HG03558 (cell line): ENCODE measurements around the gene FBH1.
"Not testable (repeated sequence)": the region's sequence is repeated elsewhere in the genome, so short reads cannot be mapped to it uniquely, and the experiment has no call there.

ENCODE experiments used
- ATAC-seq: cut with Tn5 transposase; IDR thresholded peaks from one replicate; pipeline ENCODE4 v1.9.1; 2021; ENCODE audit warnings: moderate number of reproducible peaks; ENCODE audit not compliant: unreplicated experiment; ENCODE audit errors: extremely low read depth

FBH1 gene

DNA sequence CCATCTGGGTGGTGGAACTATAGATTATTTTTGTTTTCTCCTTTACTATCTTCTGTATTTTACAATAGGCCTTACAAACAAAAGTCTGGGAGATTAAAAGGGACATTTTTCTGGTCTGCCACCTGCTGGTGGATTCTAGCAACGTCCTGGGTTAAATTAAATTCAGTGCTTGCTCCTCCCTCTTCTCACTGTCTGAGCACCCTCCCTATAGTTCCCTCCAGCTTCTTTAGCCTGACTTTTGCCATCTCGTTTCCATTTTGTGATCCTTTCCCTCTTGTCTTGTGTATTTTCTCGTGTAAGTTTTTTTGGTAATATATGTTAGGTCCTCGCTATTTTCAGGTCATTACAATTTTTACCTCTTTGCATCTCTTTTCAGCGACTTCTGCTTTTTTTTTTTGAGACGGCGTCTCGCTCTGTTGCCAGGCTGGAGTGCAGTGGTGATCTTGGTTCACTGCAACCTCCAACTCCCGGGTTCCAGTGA, 16.5 kb upstream of the FBH1 start:
- ATAC-seq: no peak

DNA sequence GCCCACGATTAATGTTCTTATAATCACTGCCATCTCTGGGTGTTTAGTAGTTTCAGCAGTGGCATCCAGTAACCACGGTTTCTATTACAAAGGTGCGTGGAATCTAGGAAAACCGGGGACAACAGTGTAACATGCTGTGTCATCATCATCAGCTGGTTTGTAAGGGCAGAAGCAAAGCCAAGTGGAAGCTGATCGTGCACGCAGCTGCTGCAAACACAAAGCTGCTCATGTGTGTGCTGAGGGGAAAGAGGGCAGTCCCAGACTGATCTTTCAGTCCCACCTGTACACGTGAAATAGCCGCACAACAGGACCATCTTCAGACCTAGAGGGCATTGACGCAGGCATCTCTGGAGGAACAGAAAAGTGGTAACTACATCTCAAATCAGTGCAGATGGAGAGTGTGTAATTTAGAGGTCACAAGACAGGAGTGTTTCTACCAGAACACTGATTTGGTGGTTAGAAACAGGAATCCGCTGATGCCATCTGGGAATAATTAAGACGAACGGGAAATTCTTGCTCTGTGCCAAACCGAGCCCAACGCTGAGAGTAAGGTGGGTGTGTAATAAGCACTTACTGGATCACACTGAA, 13.8 kb upstream of the FBH1 start:
- no peak for ATAC-seq

- not testable (repeated sequence) for ATAC-seq
Observed at GRCh38 chr10:5877041-5877440, 13.0 kb upstream of the FBH1 start.

DNA sequence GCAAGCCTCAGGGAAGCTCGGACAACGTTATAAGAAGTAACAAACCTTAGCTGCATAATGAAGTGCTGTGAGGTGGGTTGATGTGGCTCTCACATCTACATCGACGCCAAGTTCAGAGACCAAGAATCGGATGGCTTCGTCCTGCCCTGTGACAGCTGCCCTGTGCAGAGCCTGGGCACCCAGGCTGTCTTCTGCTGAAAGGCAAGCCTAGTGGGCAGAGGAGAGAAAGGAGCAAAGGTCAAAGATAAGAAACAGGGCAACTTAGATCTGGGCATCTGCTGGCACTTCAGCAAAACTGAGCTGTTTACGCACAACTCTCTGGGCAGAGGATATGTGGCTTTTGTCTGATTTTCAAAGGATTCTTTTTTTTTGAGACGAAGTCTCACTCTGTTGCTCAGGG, 7.1 kb upstream of the FBH1 start:
- ATAC-seq: no peak

GRCh38 chr10:5885619-5886018, 4.4 kb upstream of the FBH1 start:
- ATAC-seq: no peak

DNA sequence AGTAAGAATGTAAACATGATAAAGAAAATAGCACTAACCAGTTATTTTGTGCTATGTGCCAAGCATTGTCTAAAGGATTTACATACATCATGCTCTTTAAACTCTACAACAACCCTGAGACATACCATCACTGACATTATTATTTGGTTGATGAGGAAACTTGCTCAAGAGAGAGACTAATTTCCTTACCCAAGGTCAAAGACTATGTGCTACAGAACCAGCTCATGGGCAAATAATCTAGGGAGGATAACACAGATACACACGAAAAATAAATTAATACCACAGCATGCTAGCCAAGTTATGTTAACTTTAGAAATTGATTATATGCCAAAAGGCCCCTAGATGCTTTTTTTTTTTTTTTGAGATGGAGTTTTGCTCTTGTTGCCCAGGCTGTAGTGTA, 3.0 kb upstream of the FBH1 start:
- ATAC-seq: no peak

GRCh38 chr10:5887641-5888040, 2.4 kb upstream of the FBH1 start:
- no peak for ATAC-seq

DNA sequence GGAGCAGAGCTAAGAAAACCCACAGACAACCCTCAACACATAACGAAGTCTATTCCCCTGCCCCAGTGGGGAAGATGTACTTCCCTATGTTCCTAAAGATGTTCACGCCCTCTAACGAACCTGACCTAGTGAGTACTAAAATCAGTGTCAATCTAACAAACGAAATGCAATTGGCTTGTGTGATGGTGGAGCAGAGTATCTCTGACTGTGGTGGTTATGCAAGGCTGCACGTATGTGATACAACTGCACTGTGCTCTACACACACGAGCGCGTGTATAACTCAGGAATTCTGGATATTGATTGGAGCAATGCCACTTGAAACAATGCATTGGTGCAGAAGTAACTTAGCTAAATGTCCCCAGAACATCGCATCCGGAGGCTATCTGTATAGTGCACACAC, 1.7 kb upstream of the FBH1 start:
- ATAC-seq: no peak

GRCh38 chr10:5888843-5889623, 1.0 kb upstream of the FBH1 start:
- no peak for ATAC-seq

DNA sequence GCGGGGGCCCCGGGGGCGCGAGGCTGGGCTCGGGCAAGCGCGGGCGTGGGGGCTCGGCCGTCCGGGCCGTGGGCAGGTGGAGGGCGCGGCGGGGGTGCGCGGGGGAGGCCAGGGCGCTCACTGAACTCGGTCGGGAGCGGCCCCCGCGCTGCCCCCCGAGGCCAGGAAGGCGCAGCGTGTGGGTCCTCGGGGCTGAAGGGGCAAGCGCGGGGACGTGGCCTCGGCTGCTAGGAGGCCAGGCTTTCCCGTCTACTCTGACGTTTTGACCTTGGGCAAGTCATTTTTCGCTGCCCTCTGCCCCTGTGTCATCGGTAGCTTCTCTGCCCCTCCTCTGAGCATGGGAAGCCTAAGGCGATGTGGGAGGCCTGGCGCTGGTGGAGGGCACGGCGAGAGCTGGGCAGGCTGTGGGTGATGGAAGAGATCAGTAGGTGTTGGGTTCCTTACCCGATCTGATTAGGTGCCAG, 441 bp downstream of the FBH1 start:
- no peak for ATAC-seq

GRCh38 chr10:5891009-5891408, 966 bp downstream of the FBH1 start:
- ATAC-seq: no peak

GRCh38 chr10:5892007-5892406, 2.0 kb downstream of the FBH1 start:
- no peak for ATAC-seq

- ATAC-seq: no peak
Observed at GRCh38 chr10:5893321-5893720, 3.3 kb downstream of the FBH1 start.

DNA sequence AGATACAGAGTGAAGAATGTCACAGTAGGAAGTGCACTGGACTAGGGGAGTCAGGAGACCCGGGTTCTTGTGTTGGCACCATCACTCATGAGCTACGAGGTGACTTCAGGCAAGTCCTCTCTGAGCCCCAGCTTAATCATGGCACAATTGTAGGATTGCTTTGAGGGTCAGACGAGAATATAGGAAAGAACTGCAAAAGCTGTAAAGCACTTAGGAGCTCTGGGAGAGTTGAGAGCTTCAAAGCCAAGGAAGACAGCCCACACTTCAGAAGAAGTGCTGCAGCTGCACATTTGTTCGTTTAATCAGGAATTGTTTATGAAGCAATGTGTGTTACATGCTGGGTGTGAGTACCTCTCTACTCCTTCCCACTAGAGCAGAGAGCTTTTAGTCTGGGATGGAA, 4.4 kb downstream of the FBH1 start:
- no peak for ATAC-seq

DNA sequence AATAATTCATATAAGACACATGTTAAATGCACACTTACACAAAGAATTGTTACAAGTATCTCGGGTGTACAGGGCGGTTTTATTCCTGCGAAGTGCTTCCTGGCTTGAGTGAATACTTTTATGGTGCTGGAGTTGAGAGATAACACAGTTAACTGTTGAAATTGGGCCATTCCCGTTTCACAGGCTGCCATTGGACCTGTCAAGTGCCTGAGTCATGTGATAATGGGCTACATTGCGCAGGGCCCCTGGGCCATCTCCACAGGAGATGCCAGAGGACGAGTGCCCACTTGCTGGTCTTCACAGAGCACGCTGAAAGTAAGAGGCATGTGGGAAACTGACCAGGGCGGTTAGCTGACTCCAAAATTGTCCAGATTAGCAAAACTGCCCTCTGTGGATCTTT, 4.8 kb downstream of the FBH1 start:
- no peak for ATAC-seq

- no peak for ATAC-seq
Observed at GRCh38 chr10:5895365-5895764, 5.3 kb downstream of the FBH1 start.

GRCh38 chr10:5895804-5896203, 5.8 kb downstream of the FBH1 start:
- ATAC-seq: peak; percentile 58

- no peak for ATAC-seq
Observed at GRCh38 chr10:5896208-5897052, 6.4 kb downstream of the FBH1 start.

DNA sequence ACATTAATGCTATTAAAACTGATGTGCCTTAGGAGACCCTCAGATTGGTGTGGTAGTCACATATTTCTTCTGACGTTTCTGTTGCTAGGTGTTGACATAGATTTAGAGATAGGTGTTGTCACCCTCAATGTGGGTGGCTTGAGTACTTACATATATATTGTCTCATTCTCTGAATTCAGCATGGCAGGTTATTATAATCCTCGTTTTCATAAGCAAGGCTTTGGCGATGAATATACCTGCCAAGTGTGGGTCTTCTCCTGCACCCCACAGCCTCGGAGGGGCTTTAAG, 7.0 kb downstream of the FBH1 start:
- ATAC-seq: no peak

DNA sequence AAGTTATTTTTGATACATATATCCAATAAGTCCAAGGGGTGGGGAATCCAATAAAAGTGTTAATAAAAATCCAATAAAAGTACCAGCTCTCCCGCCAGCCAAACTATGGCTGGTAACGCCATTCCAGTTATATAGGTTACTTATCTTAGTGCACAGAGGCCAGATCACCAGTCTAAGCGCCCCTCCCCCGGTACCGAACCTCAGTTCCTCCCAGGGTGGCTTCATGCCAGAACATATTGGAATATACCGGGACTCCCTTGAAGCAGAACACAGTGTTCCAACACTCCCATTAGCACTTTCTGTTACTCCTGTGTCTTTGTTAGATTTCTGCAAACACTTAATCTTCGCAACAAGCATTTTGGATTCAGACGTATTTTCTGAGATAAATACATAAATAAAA, 7.5 kb downstream of the FBH1 start:
- no peak for ATAC-seq

DNA sequence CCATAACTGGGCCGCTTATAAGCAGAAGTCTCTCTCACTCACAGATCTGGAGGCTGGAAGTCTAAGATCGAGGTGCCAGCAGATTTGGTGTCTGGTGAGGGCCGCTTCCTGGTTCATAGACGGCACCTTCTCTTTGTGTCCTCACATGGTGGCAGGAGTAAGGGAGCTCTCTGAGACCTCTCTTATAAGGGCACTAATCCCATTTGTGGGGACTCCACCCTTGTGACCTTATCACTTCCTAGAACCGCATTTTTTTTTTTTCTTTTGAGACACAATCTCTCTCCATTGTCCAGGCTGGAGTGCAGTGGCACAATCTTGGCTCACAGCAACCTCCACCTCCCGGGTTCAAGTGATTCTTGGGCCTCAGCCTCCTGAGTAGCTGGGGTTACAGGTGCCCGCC, 8.1 kb downstream of the FBH1 start:
- ATAC-seq: no peak
